HL-60/S4 (cell line): ENCODE data around the gene RBPMS2.

Experiments used
- in situ Hi-C: fragments of 300-500 bp; cut with MboI; formaldehyde crosslinking; loops from 2 replicates; pipeline ENCODE4 v1.14.3; 2022; ENCODE audit warnings: low sequenced_read_pairs

The RBPMS2 gene

DNA sequence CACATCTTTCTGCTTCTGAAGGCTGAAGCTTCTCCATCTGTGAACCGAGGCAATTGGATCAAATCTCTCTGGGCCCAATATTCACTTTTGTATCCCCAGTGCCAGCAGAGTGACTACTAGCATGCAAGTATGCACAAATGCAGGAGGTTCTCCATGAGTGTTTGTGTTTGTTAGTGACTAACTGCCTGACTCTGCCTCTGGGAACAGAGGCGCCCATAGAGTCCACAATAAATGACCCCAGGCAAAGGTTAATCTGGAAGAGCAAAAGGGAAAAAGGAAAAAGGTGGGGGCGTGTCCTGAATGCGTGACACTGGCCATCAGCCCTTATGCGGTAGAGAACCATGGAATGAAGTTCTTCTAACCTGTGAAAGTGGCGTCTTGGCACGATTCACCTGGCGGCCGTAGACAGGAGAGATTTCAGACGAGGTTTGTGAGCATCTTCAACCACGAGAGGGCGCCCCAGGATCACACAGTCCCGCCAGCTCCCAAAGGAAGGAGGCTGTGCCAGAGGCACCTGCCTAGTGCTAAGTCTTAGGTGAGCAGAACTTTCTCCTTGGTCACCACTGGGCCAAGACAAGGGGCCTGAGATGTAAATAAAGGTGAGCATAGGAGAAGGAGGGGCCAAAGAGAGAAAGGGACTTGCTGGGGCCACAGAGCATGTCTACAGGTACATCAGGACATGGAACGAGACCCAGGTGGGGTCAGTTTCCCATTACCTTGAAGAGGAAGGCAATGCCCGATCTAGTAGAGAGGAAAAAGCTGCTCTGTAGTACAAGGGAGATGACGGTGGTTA lies 44.2 kb downstream of the RBPMS2 start:
- in situ Hi-C loops = loop anchor here (10.0 kb wide), 2 partner anchors 174 to 374 kb away; no protein-coding TSS in a partner anchor

DNA sequence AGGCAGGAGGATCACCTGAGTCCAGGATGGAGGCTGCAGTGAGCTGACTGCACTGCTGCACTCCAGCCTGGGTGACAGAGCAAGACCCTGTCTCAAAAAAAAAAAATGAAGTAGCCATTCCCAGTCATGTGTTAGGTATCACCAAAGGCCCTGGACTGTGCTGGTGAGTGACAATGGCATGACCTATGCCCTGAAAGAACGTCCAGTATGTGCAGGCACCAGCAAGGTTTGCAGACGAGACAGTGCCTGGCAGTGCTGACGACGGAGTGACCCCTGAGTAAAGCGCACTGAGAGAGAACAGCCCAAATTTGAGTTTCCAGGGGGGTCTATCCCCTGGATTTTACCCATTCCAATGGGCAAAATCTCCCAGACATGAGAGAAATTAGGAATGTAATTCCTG lies 45.2 kb downstream of the RBPMS2 start:
- in situ Hi-C loops = loop anchor here (10.0 kb wide), 2 partner anchors 175 to 375 kb away; no protein-coding TSS in a partner anchor

DNA sequence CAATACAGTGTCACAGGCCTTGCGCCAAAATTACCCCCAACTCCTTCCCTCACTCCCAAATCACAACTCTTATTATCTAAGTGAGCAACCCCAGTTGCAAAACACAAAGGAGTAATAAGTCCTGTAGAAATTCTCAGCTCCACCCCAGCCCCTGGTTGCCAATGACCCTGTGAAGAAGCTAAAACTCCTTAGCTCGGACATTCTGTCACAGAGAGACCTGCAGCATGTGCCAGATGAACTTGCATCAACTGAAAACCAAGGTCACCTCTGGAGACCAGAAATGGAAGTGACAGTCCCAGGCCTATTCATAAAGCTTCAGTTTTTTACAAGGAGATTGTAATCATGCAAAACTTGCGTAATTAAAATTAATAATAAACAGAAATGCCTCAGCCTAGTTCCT lies 55.2 kb downstream of the RBPMS2 start:
- in situ Hi-C loops = no loop called here

DNA sequence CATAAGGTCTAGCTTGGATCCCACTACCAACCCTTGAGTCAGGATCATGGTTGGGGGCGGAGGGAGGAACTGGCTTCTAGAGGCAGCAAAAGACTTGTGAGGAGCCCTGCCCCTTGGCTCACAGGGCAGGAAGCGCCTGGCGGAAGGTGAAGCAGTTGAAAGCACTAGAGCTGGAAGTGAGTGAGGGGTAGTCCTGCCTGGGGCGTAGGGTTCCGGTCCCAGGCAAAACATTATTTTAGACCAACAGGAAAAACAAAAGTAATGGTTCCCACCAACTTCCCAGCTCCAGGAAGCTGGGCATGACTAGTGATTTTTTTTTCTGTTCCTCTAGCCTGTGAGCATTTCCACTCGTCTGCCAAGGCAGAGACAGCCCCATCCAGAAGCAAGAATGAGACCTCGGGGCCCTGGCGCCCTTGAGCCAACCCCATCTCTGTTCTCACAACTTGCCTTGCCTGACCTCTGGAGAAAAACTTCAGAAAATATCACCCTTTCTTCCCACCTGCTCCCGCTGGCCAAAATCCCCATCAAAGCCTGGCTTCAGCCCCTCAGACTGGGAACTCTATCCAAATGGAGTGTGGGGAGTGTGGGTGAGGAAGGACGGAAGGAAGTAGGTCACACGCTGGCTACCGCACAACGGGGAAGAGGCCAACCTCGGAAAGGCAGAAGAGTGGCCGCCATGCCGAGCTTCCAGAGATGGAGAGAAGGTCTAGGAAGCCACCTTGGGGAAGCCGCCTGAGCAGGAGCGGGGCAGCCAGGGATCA lies 57.5 kb downstream of the RBPMS2 start:
- in situ Hi-C loops = no loop called here

- in situ Hi-C loops = no loop called here
Observed at GRCh38 chr15:64717130-64717529, 58.3 kb downstream of the RBPMS2 start.

- in situ Hi-C loops = no loop called here
Observed at GRCh38 chr15:64716452-64716851, 58.9 kb downstream of the RBPMS2 start.

DNA sequence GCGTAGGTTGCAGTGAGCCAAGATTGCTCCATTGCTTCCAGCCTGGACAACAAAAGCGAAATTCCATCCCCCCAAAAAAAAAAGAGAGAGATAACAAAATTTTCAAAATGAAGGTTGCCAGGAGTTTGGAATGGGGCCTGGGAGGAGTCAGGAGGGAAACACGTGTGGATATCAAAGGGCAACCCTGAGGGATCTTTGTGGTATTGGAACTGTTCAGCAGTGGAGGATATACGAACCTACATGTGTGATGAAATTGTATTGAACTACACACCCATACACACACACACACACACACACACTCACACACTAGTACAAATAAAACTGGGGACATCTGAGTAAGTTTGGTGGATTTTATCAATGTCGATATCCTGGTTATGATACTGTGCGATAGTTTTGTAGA lies 61.8 kb downstream of the RBPMS2 start:
- in situ Hi-C loops = no loop called here

DNA sequence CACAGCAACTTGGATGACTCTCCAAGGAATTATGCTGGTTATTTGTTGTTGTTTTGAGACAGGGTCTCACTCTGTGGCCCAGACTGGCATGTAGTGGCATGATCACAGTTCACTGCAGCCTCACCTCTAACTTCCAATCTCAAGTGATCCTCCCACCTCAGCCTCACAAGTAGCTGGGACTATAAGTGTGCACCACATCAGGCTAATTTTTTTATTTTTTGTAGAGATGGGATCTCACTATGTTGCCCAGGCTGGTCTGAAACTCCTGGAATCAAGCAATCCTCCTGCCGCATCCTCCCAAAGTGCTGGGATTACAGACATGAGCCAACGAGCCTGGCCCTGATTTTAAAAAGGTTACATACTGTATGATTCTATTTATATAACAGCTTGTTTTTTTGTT lies 63.0 kb downstream of the RBPMS2 start:
- in situ Hi-C loops = no loop called here

GRCh38 chr15:64710676-64711428 lies 64.5 kb downstream of the RBPMS2 start:
- in situ Hi-C loops = no loop called here

GRCh38 chr15:64706011-64706911 lies 69.1 kb downstream of the RBPMS2 start:
- in situ Hi-C loops = no loop called here

DNA sequence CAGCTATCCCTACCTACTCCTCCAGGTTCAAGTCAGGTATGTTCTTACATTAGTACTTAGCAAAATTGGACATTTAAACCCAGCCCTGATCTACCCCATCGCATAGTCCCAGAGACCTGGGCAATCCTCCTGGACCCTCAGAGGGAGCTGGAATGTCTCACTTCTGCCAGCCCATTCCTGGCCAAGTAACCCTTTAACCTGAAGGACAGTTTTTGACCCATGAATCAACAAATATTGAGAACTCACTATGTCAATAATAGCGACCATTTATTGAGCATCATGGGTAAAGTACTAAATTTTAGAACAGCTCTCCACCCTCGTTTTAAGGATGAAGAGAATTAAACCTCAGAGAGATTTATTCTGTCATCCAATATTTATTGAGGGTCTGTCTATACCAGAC lies 70.4 kb downstream of the RBPMS2 start:
- in situ Hi-C loops = no loop called here

DNA sequence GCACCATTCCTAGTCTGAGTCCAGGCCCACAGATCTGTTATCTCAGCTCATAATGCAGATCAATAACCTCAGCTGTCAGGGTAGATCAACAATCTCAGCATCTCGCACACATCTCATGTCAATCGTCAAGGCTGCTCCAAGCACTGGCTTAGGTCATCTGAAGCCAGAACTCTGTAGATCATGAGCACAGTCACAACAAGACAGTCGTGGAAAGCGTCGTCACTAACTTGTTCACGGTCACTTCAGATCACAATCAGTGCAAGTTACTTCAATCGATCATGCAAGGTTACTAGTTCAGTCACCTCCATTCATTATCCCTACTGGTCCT lies 71.8 kb downstream of the RBPMS2 start:
- in situ Hi-C loops = no loop called here

DNA sequence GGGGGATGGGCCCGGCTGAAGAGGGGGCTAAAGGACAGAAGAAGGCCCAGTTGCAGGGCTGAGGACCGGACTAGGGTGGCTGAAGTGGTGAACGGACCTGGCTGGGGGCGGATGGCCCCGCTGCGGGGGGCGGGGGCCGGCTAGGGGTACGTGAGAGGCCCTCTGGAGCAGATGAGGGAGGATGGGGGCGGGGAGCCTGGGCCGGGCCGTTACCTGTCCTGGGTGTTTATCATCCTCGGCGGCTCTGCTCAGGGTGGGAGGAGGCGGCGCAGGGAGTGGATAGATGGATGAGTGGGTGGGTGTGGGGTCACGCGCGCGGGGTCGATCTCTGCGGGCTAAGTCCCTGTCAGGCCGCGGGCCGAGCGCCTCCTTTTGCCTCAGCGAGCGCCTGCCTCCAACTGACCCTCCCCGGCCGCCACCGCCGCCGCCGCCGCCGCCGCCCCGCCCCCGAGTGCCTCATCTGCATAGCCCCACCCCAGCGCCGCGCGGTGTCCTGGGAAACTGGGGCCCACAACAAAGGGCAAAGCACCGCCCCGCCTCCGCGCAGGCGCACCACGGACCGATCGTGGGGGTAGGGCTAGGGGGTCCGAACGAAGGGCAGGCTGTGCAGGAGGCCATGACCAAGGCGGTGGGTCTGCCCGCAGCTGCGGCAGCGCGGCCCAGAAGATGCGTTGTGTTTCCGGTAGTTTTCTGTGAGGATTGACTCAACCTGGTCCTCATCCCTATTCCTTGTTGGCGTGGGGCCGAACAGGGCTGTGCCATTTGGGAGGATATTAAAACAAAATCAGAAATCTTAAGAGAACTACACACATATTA lies 72.4 kb downstream of the RBPMS2 start:
- in situ Hi-C loops = no loop called here

- in situ Hi-C loops = no loop called here
Observed at GRCh38 chr15:64701482-64702184, 73.8 kb downstream of the RBPMS2 start.

GRCh38 chr15:64701051-64701450 lies 74.3 kb downstream of the RBPMS2 start:
- in situ Hi-C loops = no loop called here

DNA sequence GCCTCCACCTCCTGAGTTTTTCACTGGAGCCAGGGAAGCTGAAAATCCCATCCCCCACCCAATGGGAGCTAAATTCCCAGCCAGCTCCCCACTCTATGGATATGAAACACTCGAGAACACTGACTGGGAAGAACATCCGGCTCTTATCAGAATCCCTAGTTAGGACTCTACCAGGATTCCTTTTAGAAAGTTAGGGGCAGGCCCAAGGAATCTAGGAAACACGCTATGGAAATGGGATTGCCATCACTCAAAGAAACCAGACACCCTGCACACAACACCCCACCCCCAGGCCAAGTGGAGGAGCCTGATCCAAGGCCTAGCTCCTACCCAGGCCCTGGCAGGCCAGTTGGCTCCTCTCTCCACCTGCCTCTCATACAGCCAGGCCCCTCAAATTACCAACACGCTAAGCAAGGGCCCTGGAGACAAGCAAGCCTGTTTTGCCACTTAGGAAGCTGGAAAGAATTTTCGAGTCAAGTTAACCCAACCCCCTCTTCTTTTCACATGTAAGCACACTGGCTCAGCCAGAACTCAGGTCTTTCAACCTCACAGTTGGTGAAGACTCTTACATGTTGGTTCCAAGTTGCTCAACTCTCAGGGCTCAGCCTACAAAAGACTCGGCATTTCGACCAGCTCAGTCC lies 75.5 kb downstream of the RBPMS2 start:
- in situ Hi-C loops = no loop called here

DNA sequence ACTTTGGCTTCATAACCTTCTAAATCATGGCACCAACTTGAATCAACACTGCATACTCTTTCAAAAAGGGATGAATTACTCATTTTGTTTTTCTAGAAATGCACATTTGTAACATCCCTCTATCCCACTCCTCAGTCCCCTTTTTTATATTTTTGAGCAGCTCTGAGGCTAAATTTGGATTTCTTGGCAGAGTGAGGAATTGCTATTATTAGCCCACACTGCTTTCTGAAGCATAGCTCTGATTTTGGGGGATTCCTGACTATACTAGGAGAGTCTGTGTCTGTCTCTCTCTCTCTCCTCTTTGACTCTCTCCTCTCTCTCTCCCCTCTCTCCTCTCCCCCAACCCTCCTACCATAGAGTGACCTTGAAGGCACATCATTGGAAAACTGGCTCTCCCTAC lies 76.6 kb downstream of the RBPMS2 start:
- in situ Hi-C loops = no loop called here

DNA sequence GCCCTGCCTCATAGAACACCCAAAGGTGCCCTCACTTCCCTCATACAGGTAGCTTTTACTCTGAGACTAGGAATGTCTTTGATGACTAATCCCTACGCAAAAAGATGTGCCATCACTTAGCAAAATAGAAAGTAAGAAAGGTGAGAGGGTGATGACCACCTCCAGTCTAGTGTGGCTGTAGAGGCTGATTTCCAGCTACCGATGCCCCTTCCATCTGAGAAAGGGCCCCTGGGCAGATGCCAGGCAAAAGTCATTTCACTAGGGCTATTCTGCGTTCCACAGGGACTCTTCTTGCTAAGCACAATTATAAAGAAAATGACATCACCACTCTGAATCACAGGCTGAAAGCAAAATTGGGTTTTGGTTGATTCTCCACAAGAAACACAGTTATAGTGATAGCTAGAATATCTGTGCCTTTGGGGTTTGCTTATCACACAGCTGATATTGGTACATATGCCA lies 77.4 kb downstream of the RBPMS2 start:
- in situ Hi-C loops = no loop called here

GRCh38 chr15:64696481-64696880 lies 78.9 kb downstream of the RBPMS2 start:
- in situ Hi-C loops = no loop called here
